GM19193 (cell line): Measurements from ENCODE around the gene TMUB1.

Experiments used
- POLR2A ChIP-seq: IDR thresholded peaks from 4 replicates; pipeline ENCODE4 v1.6.1; 2011; ENCODE audit not compliant: insufficient read depth, insufficient read length; ENCODE audit errors: extremely low read depth

TMUB1 gene

GRCh38 chr7:151100921-151101320, 17.6 kb upstream of the TMUB1 start:
- TF ChIP-seq POLR2A, result no peak

- TF ChIP-seq POLR2A, result no peak
Measured at GRCh38 chr7:151099486-151100211, 16.4 kb upstream of the TMUB1 start.

- no peak for TF ChIP-seq POLR2A
Measured at GRCh38 chr7:151095828-151096475, 12.7 kb upstream of the TMUB1 start.

DNA sequence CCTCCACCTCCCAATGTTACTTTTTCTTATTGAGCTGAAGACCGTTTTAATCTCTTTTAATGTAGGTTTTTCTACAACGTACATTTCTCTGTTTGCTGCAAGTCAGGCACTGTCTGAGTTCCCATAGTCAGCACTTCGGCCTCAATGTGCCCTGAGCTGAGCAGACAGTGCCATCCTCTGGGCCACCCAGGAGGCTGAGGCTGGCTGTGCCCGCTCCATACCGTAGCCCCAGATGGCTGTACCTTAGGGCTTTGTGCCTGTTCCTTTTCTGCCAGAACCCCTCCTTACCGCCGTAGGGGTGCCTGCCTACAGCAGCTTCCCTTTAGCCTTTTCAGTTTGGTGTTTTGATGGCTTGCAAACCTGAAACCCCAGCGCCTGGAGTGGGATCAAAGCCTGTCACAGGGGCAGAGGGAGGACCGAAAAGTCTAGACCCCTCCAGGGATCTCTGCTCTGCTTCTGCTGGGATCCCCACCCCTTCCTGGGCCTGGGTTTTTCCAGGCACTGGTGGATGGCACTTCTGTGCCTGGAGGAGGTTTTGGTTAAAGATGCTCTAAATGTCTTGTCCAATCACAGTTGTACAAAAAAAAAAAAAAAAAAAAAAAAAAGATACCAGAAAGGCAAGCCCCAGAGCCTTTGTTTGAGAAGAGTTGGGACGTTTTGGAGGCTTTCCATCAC, 12.0 kb upstream of the TMUB1 start:
- TF ChIP-seq POLR2A, result no peak

- no peak for TF ChIP-seq POLR2A
Measured at GRCh38 chr7:151094675-151095074, 11.4 kb upstream of the TMUB1 start.

- TF ChIP-seq POLR2A, result no peak
Measured at GRCh38 chr7:151093748-151094147, 10.5 kb upstream of the TMUB1 start.

GRCh38 chr7:151091988-151092387, 8.7 kb upstream of the TMUB1 start:
- TF ChIP-seq POLR2A, result no peak

- no peak for TF ChIP-seq POLR2A
Measured at GRCh38 chr7:151091431-151091830, 8.1 kb upstream of the TMUB1 start.

DNA sequence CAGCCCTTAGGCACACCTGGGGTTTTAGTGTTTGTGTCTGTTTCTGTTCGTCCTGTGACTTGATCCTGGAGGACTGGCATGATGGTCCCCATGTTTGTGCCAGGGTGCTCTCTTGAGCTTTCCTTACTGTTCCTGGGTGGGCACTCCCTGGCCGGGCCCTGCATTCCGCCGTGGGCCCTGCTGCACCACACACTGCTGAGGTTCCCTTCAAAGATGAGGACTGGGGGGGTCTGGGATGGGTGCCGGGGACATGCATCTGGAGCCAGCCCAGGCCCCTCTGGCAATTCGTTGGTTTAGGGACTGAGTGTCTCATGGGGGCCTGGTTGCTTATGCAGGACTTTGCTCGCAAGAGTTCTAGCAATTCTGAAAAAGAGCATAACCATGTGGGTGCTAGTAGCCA, 7.7 kb upstream of the TMUB1 start:
- TF ChIP-seq POLR2A, result no peak

DNA sequence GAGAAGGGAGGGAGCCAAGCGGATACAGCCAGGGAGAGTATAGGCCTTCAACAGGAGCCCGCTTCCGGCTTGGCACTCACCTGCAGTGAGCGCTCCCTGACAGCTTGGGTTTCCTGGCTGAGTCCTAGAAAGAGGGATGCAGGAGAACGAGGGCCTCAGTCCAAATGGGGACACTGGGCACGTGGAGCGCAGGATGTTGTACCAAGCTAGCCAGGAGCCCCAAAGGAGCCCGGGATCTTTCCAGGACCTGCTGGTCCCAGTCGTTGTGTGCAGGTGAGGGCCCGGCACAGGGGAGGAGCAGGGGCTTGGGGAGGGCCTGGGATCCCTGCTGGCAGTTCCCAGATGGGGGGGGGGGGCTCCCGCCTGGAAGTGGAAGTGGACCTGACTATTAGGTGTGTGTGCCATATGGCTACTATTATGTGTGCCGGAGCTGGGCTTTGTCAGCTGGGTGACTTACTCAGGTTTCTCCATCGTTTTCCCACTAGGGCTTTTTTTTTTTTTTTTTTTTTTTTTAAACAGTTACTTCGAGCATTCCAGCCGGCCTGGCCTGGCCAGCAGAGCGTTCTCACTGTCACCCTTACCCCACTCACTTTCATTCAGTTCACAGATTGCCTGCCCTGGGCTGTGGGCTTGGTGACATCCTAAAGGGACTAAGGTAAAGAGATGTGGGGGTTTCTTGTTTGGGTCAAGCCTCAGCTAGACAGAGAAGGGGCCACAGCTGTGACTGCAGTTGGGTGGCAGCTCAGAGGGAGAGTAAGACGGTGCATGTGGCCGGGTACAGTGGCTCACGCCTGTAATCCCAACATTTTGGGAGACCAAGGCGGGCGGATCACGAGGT, 6.8 kb upstream of the TMUB1 start:
- TF ChIP-seq POLR2A, result no peak

DNA sequence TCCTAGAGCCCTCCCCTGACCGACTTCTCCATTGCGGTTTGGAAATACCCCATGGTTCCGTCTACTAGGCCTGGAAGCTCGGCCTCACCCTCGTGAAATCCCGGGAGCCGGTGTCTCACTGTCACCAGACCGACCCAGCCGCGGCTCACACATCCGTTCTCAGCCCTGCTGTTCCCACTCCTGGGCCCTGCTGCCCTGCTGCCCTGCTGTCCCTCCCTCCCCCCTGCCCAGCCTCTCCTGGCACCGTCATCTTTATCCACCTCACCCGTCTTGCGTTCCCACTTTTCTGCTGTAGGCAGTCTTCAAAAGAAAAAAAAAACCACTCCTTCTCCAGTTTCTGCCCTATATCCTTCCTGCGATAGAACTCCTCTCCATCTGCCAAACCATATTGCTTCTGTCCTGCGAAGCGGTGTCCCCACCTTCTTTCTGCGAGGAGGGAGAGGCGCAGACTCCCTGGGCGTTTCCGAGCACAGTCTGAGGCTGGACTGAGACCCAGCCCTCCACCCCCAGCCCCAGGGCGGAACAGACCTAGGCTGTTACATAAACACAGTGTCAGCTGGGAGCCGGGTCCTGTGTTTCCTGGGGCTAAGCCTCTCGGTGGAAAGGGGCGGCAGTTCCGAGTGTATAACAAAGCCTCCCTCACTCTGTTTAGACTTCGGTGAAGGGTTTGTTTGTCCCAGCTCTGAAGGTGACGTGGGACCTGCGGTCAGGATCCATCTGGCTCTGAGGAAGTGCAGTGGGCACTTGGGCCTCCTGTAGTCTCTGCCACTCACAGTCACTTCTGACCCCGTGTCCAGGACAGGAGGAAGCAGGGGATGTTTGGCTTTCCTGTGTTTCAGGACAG, 5.8 kb upstream of the TMUB1 start:
- no peak for TF ChIP-seq POLR2A

GRCh38 chr7:151088019-151088855, 4.9 kb upstream of the TMUB1 start:
- no peak for TF ChIP-seq POLR2A

- TF ChIP-seq POLR2A, result peak; percentile 46
Measured at GRCh38 chr7:151087245-151088018, 4.1 kb upstream of the TMUB1 start.
